Kidney epithelial cell (primary cell): ENCODE measurements around the gene DYNLT3. TPM values are rescaled to one million over a fixed set of nuclear protein-coding genes. Genes with fewer than 3 reads are reported as not detected.

ENCODE experiments used
- DNase-seq: peaks from one replicate; pipeline ENCODE4 v3.0.0-alpha.2; 2010; ENCODE audit warnings: low read depth
- H3K27me3 ChIP-seq: 2 replicates; pipeline ENCODE4 v1.6.0; 2011; ENCODE audit warnings: low read length; ENCODE audit not compliant: control insufficient read depth, insufficient read depth
- H3K36me3 ChIP-seq: 2 replicates; pipeline ENCODE4 v1.5.1; 2011; ENCODE audit warnings: low read length; ENCODE audit not compliant: control insufficient read depth, insufficient read depth
- H3K4me3 ChIP-seq: 2 replicates; pipeline ENCODE4 v1.5.1; 2011; ENCODE audit warnings: low read depth, mild to moderate bottlenecking, control low read depth, low read length
- CTCF ChIP-seq: IDR thresholded peaks from 2 replicates; pipeline ENCODE4 v1.5.1; 2011; ENCODE audit warnings: mild to moderate bottlenecking, moderate library complexity, low read length, control low read depth, inconsistent platforms; ENCODE audit not compliant: insufficient read depth, poor library complexity, severe bottlenecking
- total RNA-seq: library from RNA; depleted of rRNA; stranded (reverse); fragments of >200 nt; gene quantifications from 2 replicates; pipeline ENCODE4 v1.2.3, GENCODE V29; 2015

DYNLT3 gene
- total RNA-seq, 1 donor from 2014 or later: 35.6 TPM

GRCh38 chrX:37887347-37887746 is 40.0 kb upstream of the DYNLT3 start:
- Histone ChIP-seq H3K36me3 (no peaks in the 10 kb centered on the region), H3K27me3 (no peaks in the 10 kb centered on the region), H3K4me3 (no peak overlapping the region)
- no peak for TF ChIP-seq CTCF
- DNase-seq: no peak

GRCh38 chrX:37883196-37883595 is 35.8 kb upstream of the DYNLT3 start:
- DNase-seq: no peak
- no peak overlapping the region for H3K4me3 ChIP-seq
- TF ChIP-seq CTCF: no peak
- H3K36me3 ChIP-seq: no peaks in the 10 kb centered on the region
- H3K27me3 ChIP-seq: no peaks in the 10 kb centered on the region

GRCh38 chrX:37879692-37880091 is 32.3 kb upstream of the DYNLT3 start:
- no peaks in the 10 kb centered on the region for H3K36me3 ChIP-seq
- TF ChIP-seq CTCF: no peak

GRCh38 chrX:37876716-37877115 is 29.3 kb upstream of the DYNLT3 start:
- Histone ChIP-seq H3K4me3 (no peak overlapping the region), H3K27me3 (no peaks in the 10 kb centered on the region), H3K36me3 (no peaks in the 10 kb centered on the region)
- TF ChIP-seq CTCF: no peak
- DNase-seq: no peak

More at GRCh38 chrX:37879692-37880091, 32.3 kb upstream of the DYNLT3 start:
- Histone ChIP-seq H3K27me3 (no peaks in the 10 kb centered on the region), H3K4me3 (no peak overlapping the region)
- DNase-seq: no peak

GRCh38 chrX:37875675-37876074 is 28.3 kb upstream of the DYNLT3 start:
- no peak for TF ChIP-seq CTCF
- no peaks in the 10 kb centered on the region for H3K36me3 ChIP-seq
- no peak overlapping the region for H3K4me3 ChIP-seq
- no peaks in the 10 kb centered on the region for H3K27me3 ChIP-seq
- no peak for DNase-seq

- Histone ChIP-seq H3K36me3 (no peaks in the 10 kb centered on the region), H3K4me3 (no peak overlapping the region), H3K27me3 (no peaks in the 10 kb centered on the region)
- no peak for DNase-seq
- no peak for TF ChIP-seq CTCF
Observed at GRCh38 chrX:37873220-37873619, 25.8 kb upstream of the DYNLT3 start.
